ENCODE results near the gene NSUN6. TPM values are rescaled to one million over a fixed set of nuclear protein-coding genes. Genes with fewer than 3 reads are reported as not detected.

NSUN6 gene
- total and polyA plus RNA-seq, 2 experiments from 2014 or later, result 18.1 to 37.4 TPM

- Mint-ChIP-seq H3K4me1 (peaks cover 4% of the 10 kb centered on the region; the same call in 2 of the 3 replicates), H3K27me3 (ENCODE audit: insufficient read depth, low read depth, poor library complexity) (no peaks in the 10 kb centered on the region), H3K9me3 (no peaks in the 10 kb centered on the region), H3K4me3 (no peak overlapping the region), H3K27ac (no peak overlapping the region), H3K36me3 (ENCODE audit: low read depth) (peaks cover 5% of the 10 kb centered on the region; the same call in 1 of the 3 replicates)
- Histone ChIP-seq H3K4me3 (no peak overlapping the region), H3K27me3 (ENCODE audit: insufficient read depth) (no peaks in the 10 kb centered on the region), H3K9me2 (ENCODE audit: insufficient read depth) (no peaks in the 10 kb centered on the region), H3K27ac (ENCODE audit: low read depth) (no peak overlapping the region), H4K20me1 (replicated peaks; ENCODE audit: insufficient read depth) (peaks cover 5% of the 10 kb centered on the region; the same call in 1 of the 2 replicates), H2AFZ (no peak overlapping the region), H3F3A (replicated peaks; ENCODE audit: low read depth) (no peaks in the 10 kb centered on the region), H3K4me2 (no peak overlapping the region), H3K79me2 (replicated peaks; ENCODE audit: insufficient read depth) (no peaks in the 10 kb centered on the region), H3K4me1 (ENCODE audit: insufficient read depth) (no peaks in the 10 kb centered on the region), H3K36me3 (ENCODE audit: insufficient read depth) (peaks cover 2% of the 10 kb centered on the region; the same call in 1 of the 2 replicates)
- no peak for DNase-seq (ENCODE audit: low spot score)
- ATAC-seq, result no peak
- no peak for TF ChIP-seq EZH2phosphoT487 (IDR thresholded peaks at IDR 0.05; ENCODE audit: unreplicated experiment)
- no peak for TF ChIP-seq STAT1 (IDR thresholded peaks at IDR 0.05; ENCODE audit: unreplicated experiment)
- no peak for TF ChIP-seq ETS1 (IDR thresholded peaks at IDR 0.05)
Measured at GRCh38 chr10:18611168-18611567, 40.2 kb downstream of the NSUN6 start.

- H3K4me3 ChIP-seq, result no peak overlapping the region
- no peaks in the 10 kb centered on the region for H3K9me2 ChIP-seq (ENCODE audit: insufficient read depth)
- H2AFZ ChIP-seq, result no peak overlapping the region
- no peaks in the 10 kb centered on the region for H3K27me3 ChIP-seq (ENCODE audit: insufficient read depth)
- Mint-ChIP-seq H3K27ac (peak overlapping the region; percentile 71), H3K36me3 (ENCODE audit: low read depth) (peaks cover 5% of the 10 kb centered on the region; the same call in 1 of the 3 replicates), H3K27me3 (ENCODE audit: insufficient read depth, low read depth, poor library complexity) (no peaks in the 10 kb centered on the region), H3K4me3 (no peak overlapping the region), H3K4me1 (0 out of 3 replicates have a peak, but pooled peaks cover 2% of the 10 kb centered on the region), H3K9me3 (no peaks in the 10 kb centered on the region)
- DNase-seq (ENCODE audit: low spot score) (no peak), ATAC-seq (no peak)
- peaks cover 2% of the 10 kb centered on the region; the same call in 1 of the 2 replicates for H3K36me3 ChIP-seq (ENCODE audit: insufficient read depth)
- peaks cover 5% of the 10 kb centered on the region; the same call in 1 of the 2 replicates for H4K20me1 ChIP-seq (replicated peaks; ENCODE audit: insufficient read depth)
- H3K79me2 ChIP-seq (replicated peaks; ENCODE audit: insufficient read depth), result no peaks in the 10 kb centered on the region
- H3K4me1 ChIP-seq (ENCODE audit: insufficient read depth), result no peaks in the 10 kb centered on the region
- no peak overlapping the region for H3K27ac ChIP-seq (ENCODE audit: low read depth)
- H3F3A ChIP-seq (replicated peaks; ENCODE audit: low read depth), result no peaks in the 10 kb centered on the region
- no peak overlapping the region for H3K4me2 ChIP-seq
- TF ChIP-seq STAT1 (IDR thresholded peaks at IDR 0.05; ENCODE audit: unreplicated experiment) (no peak), EZH2phosphoT487 (IDR thresholded peaks at IDR 0.05; ENCODE audit: unreplicated experiment) (no peak), POLR2AphosphoS5 (IDR thresholded peaks at IDR 0.05; ENCODE audit: low read depth) (no peak), CREB1 (CRISPR knock-in tag; IDR thresholded peaks at IDR 0.05; ENCODE audit: low read depth) (no peak), CTCF (conservative IDR thresholded peaks at IDR 0.05; ENCODE audit: low read depth in 2 of 2) (no peak), ZNF331 (CRISPR knock-in tag; IDR thresholded peaks at IDR 0.05; ENCODE audit: low read depth) (no peak), ETS1 (IDR thresholded peaks at IDR 0.05) (no peak), ZNF114 (CRISPR knock-in tag; IDR thresholded peaks at IDR 0.05) (no peak), EZH2 (IDR thresholded peaks at IDR 0.05; ENCODE audit: low read depth, unreplicated experiment) (no peak), REST (IDR thresholded peaks at IDR 0.05; ENCODE audit: unreplicated experiment) (no peak), JUNB (IDR thresholded peaks at IDR 0.05; ENCODE audit: unreplicated experiment) (no peak)
Measured at GRCh38 chr10:18610517-18610916, 40.9 kb downstream of the NSUN6 start.
